PC-3 (cell line): ENCODE results near the gene MRPL37.

Experiments
- CTCF ChIP-seq: fragments of 300-600 bp; sonication (generic); conservative IDR thresholded peaks from 2 replicates; pipeline ENCODE4 v1.5.1; 2017; ENCODE audit warnings: antibody characterized with exemption, low read depth, mild to moderate bottlenecking, low read length
- EZH2 ChIP-seq: fragments of 300-600 bp; sonication (generic); IDR thresholded peaks from one replicate; pipeline ENCODE4 v1.6.1; 2017; ENCODE audit warnings: antibody characterized with exemption, mild to moderate bottlenecking, low read length; ENCODE audit not compliant: unreplicated experiment
- EZH2phosphoT487 ChIP-seq: fragments of 300-600 bp; sonication (generic); IDR thresholded peaks from 2 replicates; pipeline ENCODE4 v1.6.1; 2018; ENCODE audit warnings: mild to moderate bottlenecking, antibody characterized with exemption, low read length, borderline replicate concordance

DNA sequence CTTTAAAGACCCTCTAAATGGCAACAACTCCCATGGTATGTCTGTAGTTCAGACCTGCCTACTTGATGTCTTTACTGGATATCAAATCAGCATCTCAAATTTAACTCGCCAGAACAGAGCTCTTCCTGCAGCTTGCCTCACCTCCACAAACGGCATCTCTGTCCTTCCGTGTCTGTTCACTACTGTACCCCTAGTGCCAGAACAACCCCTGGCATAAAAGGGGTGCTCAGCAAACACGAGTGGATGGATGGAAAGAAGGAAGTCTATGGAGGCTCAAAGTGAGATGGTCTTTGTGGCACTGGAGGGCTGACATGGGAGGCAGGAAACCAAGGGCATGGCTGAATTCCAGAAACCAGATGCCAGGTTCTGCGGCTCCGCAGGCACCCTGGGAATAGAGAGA lies 22.7 kb downstream of the MRPL37 start:
- TF ChIP-seq CTCF (no peak), EZH2phosphoT487 (no peak), EZH2 (no peak)
